ACHN (cell line): ENCODE results near the gene DPYSL3.
A peak's percentile ranks its signal among the peaks of the same experiment; 100 is the strongest.

Source experiments
- DNase-seq: peaks from one replicate; pipeline ENCODE4 v3.0.0-alpha.2; 2015
- in situ Hi-C: cut with HindIII; loops from 2 replicates; pipeline ENCODE4 v1.10.0; 2017; ENCODE audit warnings: low sequenced_read_pairs, low pct_ligation_motif_present, low pct_unique_long_range_greater_than_20kb

DPYSL3 gene

GRCh38 chr5:147520450-147520849, 10.6 kb upstream of the DPYSL3 start:
- peak; percentile 4 for DNase-seq
- in situ Hi-C loops = no loop called here

DNA sequence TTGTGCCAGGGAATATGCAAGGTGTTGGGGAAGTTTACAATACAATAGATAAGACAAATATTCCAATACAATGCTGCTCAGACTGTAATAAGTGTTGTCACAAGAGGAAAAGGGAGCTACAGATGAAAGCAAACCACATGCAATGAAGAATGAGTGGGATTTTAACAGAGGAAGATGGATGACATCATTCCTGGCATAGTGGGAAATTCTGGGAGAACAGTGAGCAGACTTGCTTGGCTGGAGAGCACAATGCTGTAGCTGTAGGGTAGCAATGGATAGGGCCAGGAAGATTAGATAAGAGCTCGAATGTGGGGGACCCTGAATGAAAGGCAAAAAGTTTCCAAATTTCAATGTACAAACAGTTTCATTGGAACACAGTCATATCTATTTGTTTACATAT, 9.5 kb upstream of the DPYSL3 start:
- in situ Hi-C loops = no loop called here
- no peak for DNase-seq

GRCh38 chr5:147517383-147517782, 7.5 kb upstream of the DPYSL3 start:
- no peak for DNase-seq
- in situ Hi-C loops = no loop called here

DNA sequence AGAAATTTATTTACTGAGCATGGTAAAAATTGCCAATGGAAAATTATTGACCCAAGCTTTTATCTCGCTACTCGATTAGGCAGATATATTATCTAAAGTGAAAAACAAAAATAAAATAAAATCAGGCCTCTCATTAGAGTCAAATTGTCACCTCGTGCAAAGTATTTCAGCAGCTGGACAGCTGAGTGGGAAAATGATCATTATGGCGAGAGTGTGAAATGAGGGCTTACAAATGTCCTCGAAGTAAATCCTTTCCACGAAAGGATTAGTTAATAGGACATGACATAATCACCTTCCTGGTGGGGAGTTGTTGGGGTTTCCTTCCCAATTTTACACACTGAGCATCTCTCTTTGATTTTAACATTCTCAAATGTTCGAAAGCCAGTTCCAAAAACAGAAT, 5.4 kb upstream of the DPYSL3 start:
- in situ Hi-C loops = no loop called here
- no peak for DNase-seq

DNA sequence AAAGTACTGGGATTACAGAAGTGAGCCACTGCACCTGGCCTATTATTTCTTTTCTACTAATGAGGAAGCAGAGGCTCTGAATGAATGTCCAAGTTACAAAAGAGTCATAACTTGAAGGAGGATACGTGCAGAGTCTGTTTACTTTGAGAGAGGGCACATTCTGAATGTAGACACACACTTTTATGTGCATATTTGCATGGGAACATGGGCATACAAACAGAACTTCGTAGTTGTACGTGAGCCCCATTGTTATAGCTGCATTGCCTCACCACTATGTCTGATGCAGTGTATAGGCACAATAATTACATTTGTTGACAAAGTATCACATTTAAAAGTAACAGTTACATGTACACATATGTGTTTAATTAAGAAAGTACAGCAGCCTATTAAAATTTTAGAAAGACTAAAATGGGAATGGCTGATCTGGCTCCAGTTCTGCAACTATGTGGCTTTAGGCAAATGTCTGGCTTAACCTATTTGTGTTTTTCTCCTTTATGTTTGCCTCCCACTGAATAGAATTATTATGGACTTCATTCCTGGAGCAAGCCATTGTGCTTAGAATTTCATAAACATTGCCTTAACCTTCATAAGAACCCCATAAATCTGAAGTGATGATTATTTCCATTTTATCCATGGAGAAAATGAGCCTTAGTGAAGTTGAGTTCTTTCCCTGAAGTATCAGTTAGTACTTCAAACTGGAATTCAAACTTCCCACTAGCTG, 3.0 kb upstream of the DPYSL3 start:
- in situ Hi-C loops = no loop called here
- no peak for DNase-seq

DNA sequence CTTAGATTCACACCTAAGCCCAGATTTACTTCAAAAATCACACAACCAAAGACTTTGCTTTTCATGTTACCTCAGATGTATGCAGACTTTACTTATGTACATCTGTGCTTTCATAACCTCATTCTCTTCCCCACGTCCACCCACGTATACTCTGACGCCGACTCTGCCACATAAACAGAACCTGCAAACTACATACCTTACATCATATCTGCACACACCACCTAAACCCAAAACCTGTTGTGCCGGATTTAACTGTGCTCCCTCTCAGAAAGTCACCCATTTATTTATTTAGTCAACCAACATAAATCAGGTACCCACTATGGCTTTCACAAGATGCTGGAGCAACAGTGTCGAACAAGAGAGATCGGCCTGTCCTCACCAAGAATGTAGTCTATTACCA, 1.0 kb upstream of the DPYSL3 start:
- in situ Hi-C loops = no loop called here
- DNase-seq = no peak

DNA sequence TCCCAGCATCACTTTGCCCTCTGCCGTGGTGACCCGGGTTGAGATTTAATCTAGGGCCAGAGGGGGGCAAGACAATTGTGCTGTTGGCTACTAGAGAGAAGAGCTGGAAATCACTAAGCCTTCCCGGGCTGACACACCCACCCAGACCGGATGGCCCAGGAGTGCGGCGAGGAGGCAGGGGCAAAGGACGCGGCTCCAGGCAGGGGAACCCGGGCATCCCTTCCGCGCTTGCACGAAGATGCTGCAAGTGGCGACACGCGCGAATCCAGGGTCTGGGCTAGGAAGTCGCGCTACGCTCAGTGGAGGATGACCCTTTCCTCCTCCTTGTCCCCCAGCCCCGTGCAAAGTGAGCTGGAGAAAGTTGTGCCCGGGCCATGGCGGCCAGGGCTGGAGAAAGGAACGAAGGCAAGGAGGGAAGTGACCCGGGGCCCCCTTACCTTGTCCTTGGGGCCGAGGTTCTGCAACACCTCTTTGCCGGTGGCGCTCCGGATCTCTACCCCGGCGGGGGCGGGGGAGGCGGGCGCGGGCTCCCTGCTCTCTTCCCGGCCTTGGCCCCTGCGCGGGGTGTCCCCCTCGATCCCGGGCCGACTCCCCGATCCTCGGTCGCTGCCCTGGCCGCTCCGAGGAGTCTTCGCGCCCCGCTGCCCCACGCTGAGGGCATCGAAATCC, 693 bp downstream of the DPYSL3 start:
- DNase-seq = no peak
- in situ Hi-C loops = no loop called here

DNA sequence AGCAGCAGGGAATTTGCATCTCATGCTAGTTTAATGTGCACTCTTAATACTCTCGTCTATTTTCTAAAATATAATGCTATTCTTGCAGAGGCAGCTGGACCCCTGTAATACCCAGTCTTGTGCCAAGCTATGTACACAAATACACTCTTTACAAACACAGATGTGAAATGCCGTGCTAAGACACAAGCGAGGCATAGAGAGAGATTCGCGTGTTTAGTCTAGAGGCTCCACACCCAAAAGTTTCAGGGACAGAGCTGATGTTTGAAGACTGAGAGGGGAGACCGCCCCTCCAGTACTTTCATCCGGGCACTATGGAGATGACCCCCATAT, 1.2 kb downstream of the DPYSL3 start:
- no peak for DNase-seq
- in situ Hi-C loops = no loop called here

GRCh38 chr5:147507480-147508126, 2.3 kb downstream of the DPYSL3 start:
- in situ Hi-C loops = no loop called here

GRCh38 chr5:147504535-147504934, 5.3 kb downstream of the DPYSL3 start:
- DNase-seq = no peak
- in situ Hi-C loops = no loop called here

More at GRCh38 chr5:147507480-147508126, 2.3 kb downstream of the DPYSL3 start:
- no peak for DNase-seq

GRCh38 chr5:147504011-147504410, 5.9 kb downstream of the DPYSL3 start:
- in situ Hi-C loops = no loop called here
- no peak for DNase-seq

- in situ Hi-C loops = no loop called here
- DNase-seq = no peak
These were observed 18.9 kb downstream of the DPYSL3 start for GRCh38 chr5:147490989-147491388.

DNA sequence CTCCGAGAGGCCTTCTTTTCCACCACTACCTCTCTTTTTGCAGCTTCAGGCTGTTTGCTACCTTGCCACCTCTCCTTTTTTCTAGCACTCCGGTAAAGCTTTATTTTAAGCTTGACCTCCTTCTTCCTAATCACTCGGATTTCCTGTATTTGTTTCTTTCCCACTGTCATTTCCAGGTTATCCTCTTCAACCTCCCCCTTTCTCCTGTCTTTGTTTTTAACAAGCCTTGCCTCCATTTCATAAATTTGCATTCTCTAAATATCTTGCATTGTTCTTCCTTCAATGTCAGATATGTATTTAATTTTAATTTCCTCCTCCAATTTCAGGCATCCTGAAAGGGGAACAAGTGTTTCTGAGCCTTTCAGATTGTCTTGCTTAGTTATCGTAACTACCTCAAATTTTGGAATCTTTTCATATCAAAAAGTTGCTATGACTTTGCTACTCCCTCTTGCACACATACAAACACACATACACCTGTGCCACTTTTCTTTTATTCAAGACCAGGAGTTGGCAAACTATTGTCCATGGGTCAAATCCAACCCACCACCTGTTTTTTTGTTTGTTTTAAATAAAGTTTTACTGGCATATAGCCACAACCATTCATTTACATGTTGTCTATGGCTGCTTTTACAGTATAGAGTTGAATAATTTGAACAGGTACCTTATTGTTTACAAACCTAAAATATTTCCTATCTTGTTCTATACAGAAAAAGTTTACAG, 22.7 kb downstream of the DPYSL3 start:
- no peak for DNase-seq
- in situ Hi-C loops = no loop called here

DNA sequence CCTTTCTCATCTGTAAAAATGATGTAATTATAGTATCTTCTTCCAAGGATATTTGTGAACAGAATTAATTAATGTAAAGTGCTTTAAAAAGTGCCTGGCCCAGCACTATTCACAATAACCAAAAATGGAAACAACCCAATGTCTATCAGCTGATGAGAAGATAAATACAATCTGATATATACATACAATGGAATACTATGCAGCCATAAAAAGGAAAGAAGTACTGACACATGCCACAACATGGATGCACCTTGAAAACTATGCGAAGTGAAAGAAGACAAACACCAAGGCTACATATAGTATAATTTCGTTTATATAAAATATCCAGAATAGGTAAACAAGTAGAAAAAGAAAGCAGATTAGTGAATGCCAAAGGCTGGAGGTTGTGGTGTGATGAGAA, 24.1 kb downstream of the DPYSL3 start:
- in situ Hi-C loops = no loop called here
- DNase-seq = no peak

DNA sequence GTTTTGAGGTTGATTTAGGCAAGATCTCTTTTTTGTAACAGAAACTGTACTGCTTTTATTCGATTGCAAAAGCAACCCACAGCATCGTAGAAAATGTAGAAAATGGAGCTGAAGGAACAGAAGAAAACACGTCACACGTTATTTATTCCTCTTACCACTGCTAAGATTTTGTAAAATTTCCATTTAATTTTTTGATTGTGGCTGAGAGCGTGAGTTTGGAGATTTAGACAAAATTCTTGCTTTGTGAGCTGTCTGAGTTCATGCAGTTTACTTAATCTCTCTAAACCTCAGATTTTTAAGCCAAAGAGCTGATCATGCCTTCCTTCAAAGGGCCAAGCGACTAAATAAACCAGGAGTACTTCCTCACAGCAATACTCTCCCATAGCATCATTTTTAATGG, 24.8 kb downstream of the DPYSL3 start:
- in situ Hi-C loops = no loop called here
- DNase-seq = no peak

GRCh38 chr5:147484708-147485020, 25.2 kb downstream of the DPYSL3 start:
- in situ Hi-C loops = no loop called here
- no peak for DNase-seq

DNA sequence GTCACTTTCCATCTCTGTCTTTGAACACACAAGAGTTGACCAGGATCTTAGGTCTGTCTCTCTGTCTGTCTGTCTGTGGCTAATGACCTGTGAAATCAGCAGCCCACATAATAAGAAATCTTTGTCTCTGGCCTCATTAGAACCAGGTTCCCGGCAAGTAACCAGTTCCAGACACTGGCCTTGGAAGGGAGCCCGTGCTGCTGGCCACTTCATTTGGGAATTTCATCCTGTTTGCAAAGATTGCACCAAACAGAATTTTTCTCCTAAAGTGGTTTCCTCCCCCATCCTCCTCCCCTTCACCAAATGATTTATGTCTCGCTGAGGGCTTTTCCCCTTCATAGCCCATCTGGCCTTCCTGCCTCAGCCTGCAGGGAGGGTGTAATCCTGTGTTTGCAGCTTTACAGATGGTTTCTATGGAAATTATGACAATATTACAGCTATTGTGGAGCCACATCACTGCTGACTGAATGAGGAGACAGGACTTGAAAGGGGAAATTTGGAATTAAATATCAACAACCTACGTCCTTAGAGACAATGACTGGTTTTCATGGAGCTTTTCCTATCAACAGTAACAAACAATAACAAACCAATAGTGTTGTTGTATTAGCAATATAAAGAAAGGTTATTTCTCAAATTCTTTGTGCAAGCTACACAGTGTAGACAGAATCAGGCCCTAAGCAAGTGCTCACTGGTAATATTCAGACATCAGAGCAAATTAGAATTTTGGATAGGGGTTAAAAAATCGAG, 25.7 kb downstream of the DPYSL3 start:
- no peak for DNase-seq
- in situ Hi-C loops = no loop called here

DNA sequence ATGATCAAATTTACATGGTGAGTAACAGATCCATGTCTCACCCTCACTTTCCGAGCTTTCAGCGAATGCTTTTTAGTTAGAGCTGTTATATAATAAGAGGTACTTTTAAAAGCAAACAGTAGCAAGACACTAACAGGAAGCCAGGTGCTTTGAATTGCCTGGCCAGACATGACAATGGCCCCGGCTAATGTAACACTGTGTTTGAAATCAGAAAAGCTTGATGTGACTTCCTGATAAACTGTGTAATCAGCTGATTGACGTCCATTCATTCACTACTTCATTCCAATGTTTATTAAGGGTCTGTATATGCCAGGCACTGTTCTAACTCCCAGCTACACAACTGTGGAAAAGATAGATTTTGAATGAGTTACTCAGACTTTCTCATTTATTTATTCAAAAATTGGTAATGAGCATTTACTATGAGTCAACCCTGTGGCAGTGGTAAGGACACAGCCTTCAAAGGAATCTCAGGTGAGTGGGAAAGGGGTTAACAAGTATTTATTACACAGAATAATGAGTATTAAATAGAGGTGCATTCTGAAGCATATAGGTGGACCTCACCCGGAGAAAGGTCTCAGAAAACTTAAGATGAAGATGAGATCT, 26.6 kb downstream of the DPYSL3 start:
- in situ Hi-C loops = no loop called here
- DNase-seq = no peak
